Glutamatergic neuron (in vitro differentiated cells): ENCODE results near the gene TNNI2. TPM values are rescaled to one million over a fixed set of nuclear protein-coding genes. Genes with fewer than 3 reads are reported as not detected.
"Not testable (repeated sequence)": the region's sequence is repeated elsewhere in the genome, so short reads cannot be mapped to it uniquely, and the experiment has no call there.

Experiments used
- DNase-seq: peaks from one replicate; pipeline ENCODE4 v3.0.0; 2022
- H3K27ac Mint-ChIP-seq: one replicate; pipeline ENCODE4 v1.8.0; 2020; ENCODE audit warnings: mild to moderate bottlenecking, mixed read lengths, inconsistent platforms; ENCODE audit not compliant: unreplicated experiment
- H3K27me3 Mint-ChIP-seq: one replicate; pipeline ENCODE4 v1.8.0; 2020; ENCODE audit warnings: mild to moderate bottlenecking, moderate library complexity, mixed read lengths, inconsistent platforms; ENCODE audit not compliant: unreplicated experiment
- H3K36me3 Mint-ChIP-seq: one replicate; pipeline ENCODE4 v1.8.0; 2020; ENCODE audit warnings: mild to moderate bottlenecking, mixed read lengths, inconsistent platforms; ENCODE audit not compliant: unreplicated experiment
- H3K4me1 Mint-ChIP-seq: one replicate; pipeline ENCODE4 v1.8.0; 2020; ENCODE audit warnings: mild to moderate bottlenecking, low read depth, mixed read lengths, inconsistent platforms; ENCODE audit not compliant: unreplicated experiment
- H3K4me3 Mint-ChIP-seq: one replicate; pipeline ENCODE4 v1.8.0; 2020; ENCODE audit warnings: mild to moderate bottlenecking, mixed read lengths, inconsistent platforms; ENCODE audit not compliant: unreplicated experiment
- H3K9me3 Mint-ChIP-seq: one replicate; pipeline ENCODE4 v1.8.0; 2020; ENCODE audit warnings: mild to moderate bottlenecking, moderate library complexity, mixed read lengths, inconsistent platforms; ENCODE audit not compliant: unreplicated experiment
- total RNA-seq: library from RNA; stranded (reverse); fragmentation: NEBNext Ultra II Directional; extraction: Animal tissue kit (Norgen Biotek cat#: 25700); gene quantifications from one replicate; pipeline ENCODE4 v1.2.1, GENCODE V29; 2021; ENCODE audit not compliant: unreplicated experiment
- TF ChIP-seq, protein P1 (sequence below): fragments of 200-600 bp; sonication (generic); IDR thresholded peaks from one replicate; pipeline ENCODE4 v1.5.0; 2021; ENCODE audit not compliant: partially characterized antibody, unreplicated experiment

Gene TNNI2
- total RNA-seq, 1 donor from 2014 or later, result not detected

- Mint-ChIP-seq H3K9me3 (peaks cover 2% of the 10 kb centered on the region), H3K27ac (no peak overlapping the region), H3K36me3 (no peaks in the 10 kb centered on the region), H3K4me3 (no peak overlapping the region), H3K4me1 (no peaks in the 10 kb centered on the region), H3K27me3 (peaks cover 9% of the 10 kb centered on the region)
- DNase-seq, result peak; percentile 12
- TF ChIP-seq, protein P1, sequence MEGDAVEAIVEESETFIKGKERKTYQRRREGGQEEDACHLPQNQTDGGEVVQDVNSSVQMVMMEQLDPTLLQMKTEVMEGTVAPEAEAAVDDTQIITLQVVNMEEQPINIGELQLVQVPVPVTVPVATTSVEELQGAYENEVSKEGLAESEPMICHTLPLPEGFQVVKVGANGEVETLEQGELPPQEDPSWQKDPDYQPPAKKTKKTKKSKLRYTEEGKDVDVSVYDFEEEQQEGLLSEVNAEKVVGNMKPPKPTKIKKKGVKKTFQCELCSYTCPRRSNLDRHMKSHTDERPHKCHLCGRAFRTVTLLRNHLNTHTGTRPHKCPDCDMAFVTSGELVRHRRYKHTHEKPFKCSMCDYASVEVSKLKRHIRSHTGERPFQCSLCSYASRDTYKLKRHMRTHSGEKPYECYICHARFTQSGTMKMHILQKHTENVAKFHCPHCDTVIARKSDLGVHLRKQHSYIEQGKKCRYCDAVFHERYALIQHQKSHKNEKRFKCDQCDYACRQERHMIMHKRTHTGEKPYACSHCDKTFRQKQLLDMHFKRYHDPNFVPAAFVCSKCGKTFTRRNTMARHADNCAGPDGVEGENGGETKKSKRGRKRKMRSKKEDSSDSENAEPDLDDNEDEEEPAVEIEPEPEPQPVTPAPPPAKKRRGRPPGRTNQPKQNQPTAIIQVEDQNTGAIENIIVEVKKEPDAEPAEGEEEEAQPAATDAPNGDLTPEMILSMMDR, result no peak
Observed at GRCh38 chr11:1872267-1872985, 33.6 kb downstream of the TNNI2 start.

DNA sequence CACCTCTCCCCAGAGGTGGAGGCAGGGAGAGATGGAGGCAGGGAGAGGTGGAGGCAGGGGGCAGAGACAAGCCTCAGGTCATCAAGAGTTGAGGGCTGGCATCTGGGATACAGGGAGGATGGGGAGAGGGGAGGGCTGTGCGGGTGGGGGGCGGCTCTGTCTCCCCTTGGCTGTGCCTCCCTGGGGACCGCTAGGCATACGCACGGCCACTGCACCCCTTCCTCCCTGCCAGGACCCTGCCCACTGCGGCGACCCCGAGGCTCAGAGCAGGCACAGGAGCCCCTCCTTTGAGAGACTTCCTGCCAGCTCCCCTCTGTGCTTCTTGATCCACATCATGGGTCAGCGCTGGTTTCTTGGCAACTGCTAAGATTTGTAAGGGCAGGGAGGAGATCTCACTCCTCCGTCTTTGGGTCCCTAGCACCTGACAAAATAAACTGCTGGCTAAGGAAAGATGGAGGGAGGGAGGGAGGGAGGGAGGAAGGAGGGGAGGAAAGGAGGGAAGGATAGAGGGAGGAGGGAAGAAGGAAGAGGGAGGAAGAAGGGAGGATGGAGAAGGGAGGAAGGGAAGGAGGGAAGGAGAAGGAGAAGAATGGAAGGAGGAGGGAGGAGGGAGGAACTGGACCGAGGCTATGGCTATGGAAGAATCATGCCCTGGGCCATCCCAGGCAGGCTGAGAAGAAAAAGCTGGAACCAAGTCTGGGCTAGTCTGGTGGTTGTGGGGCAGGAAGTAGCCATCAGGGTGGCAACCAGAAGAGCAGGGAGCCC is 34.4 kb downstream of the TNNI2 start:
- DNase-seq, result peak; percentile 12
- Mint-ChIP-seq H3K4me1 (peaks cover 1% of the 10 kb centered on the region), H3K36me3 (no peaks in the 10 kb centered on the region), H3K9me3 (peaks cover 2% of the 10 kb centered on the region), H3K27me3 (peaks cover 11% of the 10 kb centered on the region), H3K27ac (no peak overlapping the region), H3K4me3 (no peak overlapping the region)
- TF ChIP-seq, protein P1, result no peak

DNA sequence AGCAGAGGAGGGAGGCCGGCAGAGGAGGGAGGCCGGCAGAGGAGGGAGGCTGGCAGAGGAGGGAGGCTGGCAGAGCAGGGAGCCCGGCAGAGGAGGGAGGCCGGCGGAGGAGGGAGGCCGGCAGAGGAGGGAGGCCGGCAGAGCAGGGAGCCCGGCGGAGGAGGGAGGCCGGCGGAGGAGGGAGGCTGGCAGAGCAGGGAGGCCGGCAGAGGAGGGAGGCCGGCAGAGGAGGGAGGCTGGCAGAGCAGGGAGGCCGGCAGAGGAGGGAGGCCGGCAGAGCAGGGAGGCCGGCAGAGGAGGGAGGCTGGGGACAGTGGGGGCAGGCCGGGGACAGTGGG is 35.0 kb downstream of the TNNI2 start:
- H3K36me3 Mint-ChIP-seq, H3K27ac Mint-ChIP-seq: not testable (repeated sequence)

DNA sequence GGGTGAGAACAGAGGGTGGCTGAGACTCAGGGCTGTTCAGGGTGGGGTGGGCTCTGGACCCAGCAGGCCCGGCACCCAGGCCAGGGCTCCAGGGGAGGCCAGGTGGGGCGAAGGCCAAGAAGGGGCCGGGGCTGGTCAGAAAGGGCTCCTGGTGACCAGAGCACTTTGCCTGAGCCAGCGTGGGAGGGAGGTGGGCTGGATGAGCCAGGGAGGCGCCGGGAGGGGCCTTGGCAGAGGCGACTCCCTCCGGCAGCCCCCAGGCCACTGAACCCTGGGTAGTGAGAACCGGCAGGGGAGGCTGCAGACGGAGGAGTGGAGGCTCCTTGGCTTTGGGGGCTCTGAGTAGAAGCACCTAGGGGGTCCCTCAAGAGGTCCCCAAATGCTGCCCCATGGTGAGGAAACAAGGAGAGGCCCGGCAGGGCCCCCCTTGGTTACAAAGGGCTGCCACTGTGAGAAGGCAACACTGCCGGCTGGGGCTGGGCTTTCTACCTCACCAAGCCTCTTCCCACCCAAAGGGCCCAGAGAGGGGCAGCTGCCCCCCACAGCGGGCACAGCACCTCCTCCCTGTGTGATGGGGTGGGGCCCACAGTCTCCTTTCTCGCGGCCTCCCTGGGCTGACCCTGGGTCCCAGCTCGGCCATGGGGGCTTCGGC is 35.8 kb downstream of the TNNI2 start:
- H3K4me3 Mint-ChIP-seq, H3K9me3 Mint-ChIP-seq, H3K4me1 Mint-ChIP-seq, H3K36me3 Mint-ChIP-seq, H3K27ac Mint-ChIP-seq, H3K27me3 Mint-ChIP-seq: not testable (repeated sequence)
- peak; percentile 32 for DNase-seq

More for the DNA sequence above, 35.0 kb downstream of the TNNI2 start:
- H3K27me3 Mint-ChIP-seq, result peaks cover 11% of the 10 kb centered on the region
- H3K4me3 Mint-ChIP-seq, H3K9me3 Mint-ChIP-seq, H3K4me1 Mint-ChIP-seq: not testable (repeated sequence)
- DNase-seq, result peak; percentile 3

GRCh38 chr11:1875093-1875850 is 36.5 kb downstream of the TNNI2 start:
- H3K27ac Mint-ChIP-seq, result peak overlapping the region; percentile 53
- H3K4me3 Mint-ChIP-seq, result no peak overlapping the region
- peaks cover 1% of the 10 kb centered on the region for H3K4me1 Mint-ChIP-seq
- H3K27me3 Mint-ChIP-seq, result peaks cover 9% of the 10 kb centered on the region
- TF ChIP-seq, protein P1, result no peak
- no peaks in the 10 kb centered on the region for H3K36me3 Mint-ChIP-seq
- DNase-seq, result peak; percentile 34
- peaks cover 2% of the 10 kb centered on the region for H3K9me3 Mint-ChIP-seq

GRCh38 chr11:1875851-1876301 is 37.1 kb downstream of the TNNI2 start:
- not testable (repeated sequence) for H3K27ac Mint-ChIP-seq, H3K4me1 Mint-ChIP-seq, H3K36me3 Mint-ChIP-seq, H3K27me3 Mint-ChIP-seq, H3K9me3 Mint-ChIP-seq, H3K4me3 Mint-ChIP-seq
- DNase-seq, result peak; percentile 42
